SK-N-SH (cell line): ENCODE measurements around the gene AKR1E2. TPM values are rescaled to one million over a fixed set of nuclear protein-coding genes. Genes with fewer than 3 reads are reported as not detected.

ENCODE experiments used
- CTCF ChIA-PET: fragments of 300-600, 350-600 bp; formaldehyde crosslinking; extraction: SDS; loops from one replicate; lab custom pipeline; 2021; lab: Yijun Ruan, JAX
- POLR2A ChIA-PET: fragments of 350-600 bp; sonication (Branson Sonifier 250); formaldehyde crosslinking; extraction: SDS; loops from one replicate; lab custom pipeline; 2020; ENCODE audit warnings: antibody characterized with exemption, inconsistent platforms; lab: Yijun Ruan, JAX
- DNase-seq: peaks from one replicate; pipeline ENCODE4 v3.0.0; 2012
- H2AFZ ChIP-seq: fragments of 200-600 bp; sonication (generic); 2 replicates; pipeline ENCODE4 v1.8.1; 2016; ENCODE audit warnings: antibody characterized with exemption, mild to moderate bottlenecking, low read depth
- H3F3A ChIP-seq: fragments of 200-600 bp; sonication (generic); replicated peaks from 2 replicates; pipeline ENCODE3; 2016; ENCODE audit warnings: antibody characterized with exemption, mild to moderate bottlenecking; ENCODE audit not compliant: insufficient read depth
- H3K27ac ChIP-seq, 2 experiments: fragments of 200-500 bp in 1 of 2; fragments of 200-600 bp in 1 of 2; sonication (Bioruptor generic) in 1 of 2; sonication (generic), shearing (Covaris generic) in 1 of 2; 2 replicates each; pipeline versions ENCODE4 v1.5.1 to v1.6.1; 2014 to 2016; ENCODE audit warnings: low read depth in 2 of 2, inconsistent platforms in 1 of 2, low read length in 1 of 2, mild to moderate bottlenecking in 1 of 2, mixed read lengths in 1 of 2
- H3K27me3 ChIP-seq: fragments of 200-600 bp; sonication (generic), shearing (Covaris generic); 2 replicates; pipeline ENCODE4 v1.6.1; 2016; ENCODE audit warnings: mixed run types; ENCODE audit not compliant: insufficient read depth
- H3K36me3 ChIP-seq, 2 experiments: fragments of 200-500 bp in 1 of 2; fragments of 200-600 bp in 1 of 2; sonication (Bioruptor generic) in 1 of 2; sonication (generic) in 1 of 2; replicated peaks in 1 of 2; 2 replicates each; pipeline versions ENCODE3 to v1.5.1; 2014 to 2016; ENCODE audit warnings: low read length in 1 of 2, mild to moderate bottlenecking in 1 of 2; ENCODE audit not compliant: insufficient read depth in 2 of 2, control insufficient read depth in 1 of 2
- H3K4me1 ChIP-seq, 2 experiments: fragments of 200-500 bp in 1 of 2; fragments of 200-600 bp in 1 of 2; sonication (Bioruptor generic) in 1 of 2; sonication (generic), shearing (Covaris generic) in 1 of 2; 2 replicates each; pipeline versions ENCODE4 v1.5.1 to v1.6.1; 2014 to 2016; ENCODE audit warnings: low read depth in 1 of 2, low read length in 1 of 2, mixed run types in 1 of 2; ENCODE audit not compliant: insufficient read depth in 2 of 2, control insufficient read depth in 1 of 2
- H3K4me2 ChIP-seq: fragments of 200-600 bp; sonication (generic), shearing (Covaris generic); 2 replicates; pipeline ENCODE4 v1.6.1; 2017; ENCODE audit warnings: mixed run types
- H3K4me3 ChIP-seq, 2 experiments: fragments of 200-500 bp in 1 of 2; fragments of 200-600 bp in 1 of 2; sonication (Bioruptor generic) in 1 of 2; sonication (generic), shearing (Covaris generic) in 1 of 2; 2 replicates each; pipeline versions ENCODE4 v1.5.1 to v1.8.1; 2014 to 2016; ENCODE audit warnings: low read depth in 2 of 2, inconsistent platforms in 1 of 2, low read length in 1 of 2, mild to moderate bottlenecking in 1 of 2, mixed read lengths in 1 of 2, moderate library complexity in 1 of 2
- H3K79me2 ChIP-seq: fragments of 200-600 bp; sonication (generic); 2 replicates; pipeline ENCODE4 v1.8.1; 2017; ENCODE audit warnings: mild to moderate bottlenecking; ENCODE audit not compliant: insufficient read depth
- H3K9ac ChIP-seq: fragments of 200-600 bp; sonication (generic); 2 replicates; pipeline ENCODE4 v1.6.1; 2017; ENCODE audit warnings: mixed run types
- H3K9me2 ChIP-seq: fragments of 200-600 bp; sonication (generic); 2 replicates; pipeline ENCODE4 v1.6.1; 2017; ENCODE audit warnings: mixed run types
- H3K9me3 ChIP-seq: fragments of 200-600 bp; sonication (generic); 2 replicates; pipeline ENCODE4 v1.6.1; 2017; ENCODE audit warnings: mixed run types, mild to moderate bottlenecking, moderate library complexity
- H4K20me1 ChIP-seq: fragments of 200-600 bp; sonication (generic); 2 replicates; pipeline ENCODE4 v1.6.1; 2017; ENCODE audit warnings: mild to moderate bottlenecking, mixed run types; ENCODE audit not compliant: insufficient read depth
- CTCF ChIP-seq: fragments of 200-600 bp; sonication (generic); IDR thresholded peaks from 2 replicates; pipeline ENCODE4 v1.6.1; 2017; ENCODE audit warnings: antibody characterized with exemption, mild to moderate bottlenecking, moderate library complexity
- ELF1 ChIP-seq: IDR thresholded peaks from 2 replicates; pipeline ENCODE4 v1.4.0; 2012
- EZH2phosphoT487 ChIP-seq: fragments of 200-600 bp; sonication (generic); IDR thresholded peaks from 2 replicates; pipeline ENCODE4 v1.6.1; 2017; ENCODE audit warnings: low read depth, mixed run types, mild to moderate bottlenecking, antibody characterized with exemption, moderate library complexity, borderline replicate concordance
- FOSL2 ChIP-seq: IDR thresholded peaks from 2 replicates; pipeline ENCODE4 v1.4.0; 2012; ENCODE audit warnings: low read depth, mild to moderate bottlenecking, moderate library complexity, borderline replicate concordance
- GABPA ChIP-seq: IDR thresholded peaks from 2 replicates; pipeline ENCODE4 v1.4.0; 2012; ENCODE audit warnings: low read depth, mild to moderate bottlenecking
- JUND ChIP-seq: IDR thresholded peaks from 2 replicates; pipeline ENCODE4 v1.4.0; 2012
- MEF2A ChIP-seq: IDR thresholded peaks from 2 replicates; pipeline ENCODE4 v1.4.0; 2012; ENCODE audit warnings: low read depth, borderline replicate concordance
- MXI1 ChIP-seq: IDR thresholded peaks from 2 replicates; pipeline ENCODE4 v1.6.1; 2012; ENCODE audit warnings: mild to moderate bottlenecking, low read depth, low read length, improper control_type of control experiment
- NFIC ChIP-seq: IDR thresholded peaks from 2 replicates; pipeline ENCODE4 v1.4.0; 2012; ENCODE audit warnings: borderline replicate concordance
- RAD21 ChIP-seq: IDR thresholded peaks from 2 replicates; pipeline ENCODE4 v1.6.1; 2012; ENCODE audit warnings: mild to moderate bottlenecking, low read length
- RFX5 ChIP-seq: IDR thresholded peaks from 2 replicates; pipeline ENCODE4 v1.6.1; 2012; ENCODE audit warnings: mild to moderate bottlenecking, improper control_type of control experiment, low read length
- YY1 ChIP-seq: IDR thresholded peaks from 2 replicates; pipeline ENCODE4 v1.4.0; 2012; ENCODE audit warnings: low read depth, mild to moderate bottlenecking
- WGBS: methylation state at CpG from one replicate; pipeline ENCODE4 v1.1.6; 2017; ENCODE audit warnings: low lambda C conversion rate; 5-methylcytosine and 5-hydroxymethylcytosine counted together
- polyA plus RNA-seq, 3 experiments: library from polyadenylated mRNA; depleted of rRNA; stranded (reverse); fragments of >200 nt; gene quantifications; 2 replicates each; pipeline ENCODE4 v1.2.3, GENCODE V29; 2012
- TF ChIP-seq, protein P1 (sequence below): IDR thresholded peaks from 2 replicates; pipeline ENCODE4; 2012
- TF ChIP-seq, protein P2 (sequence below): IDR thresholded peaks from 2 replicates; pipeline ENCODE4 v1.4.0; 2012; ENCODE audit warnings: low read depth

Gene AKR1E2
- polyA plus RNA-seq, 1 of the 3 experiments (the other 2 are of a cell fraction) = 5.8 TPM

- Histone ChIP-seq H3K27ac (no peak overlapping the region), H3F3A (no peaks in the 10 kb centered on the region), H3K36me3 (peaks cover 0 to 16% of the 10 kb centered on the region in 2 experiments), H2AFZ (no peak overlapping the region), H3K9me3 (no peaks in the 10 kb centered on the region)
- TF ChIP-seq MEF2A = no peak
- no peak for TF ChIP-seq NFIC
- TF ChIP-seq YY1 = no peak
- TF ChIP-seq, all 33 proteins: peak for 0
- WGBS = 74% methylated on average over 2 of the region's 2 CpGs
- Histone ChIP-seq H3K27me3 (no peaks in the 10 kb centered on the region), H3K4me3 (no peak overlapping the region), H3K9ac (no peak overlapping the region), H3K79me2 (no peaks in the 10 kb centered on the region), H3K4me2 (no peak overlapping the region), H4K20me1 (no peaks in the 10 kb centered on the region), H3K9me2 (no peaks in the 10 kb centered on the region), H3K4me1 (peaks cover 0 to 18% of the 10 kb centered on the region in 2 experiments; a peak in 2 of 4 replicates)
- DNase-seq = no peak
- CTCF ChIA-PET = interaction anchor here (0.7 to 6.9 kb wide), 2 partner anchors 9 to 35 kb away, joined by 3 to 81 read pairs; no protein-coding TSS in a partner anchor
- POLR2A ChIA-PET = no interaction called here
Observed at GRCh38 chr10:4840151-4840550, 14.1 kb downstream of the AKR1E2 start.

DNA sequence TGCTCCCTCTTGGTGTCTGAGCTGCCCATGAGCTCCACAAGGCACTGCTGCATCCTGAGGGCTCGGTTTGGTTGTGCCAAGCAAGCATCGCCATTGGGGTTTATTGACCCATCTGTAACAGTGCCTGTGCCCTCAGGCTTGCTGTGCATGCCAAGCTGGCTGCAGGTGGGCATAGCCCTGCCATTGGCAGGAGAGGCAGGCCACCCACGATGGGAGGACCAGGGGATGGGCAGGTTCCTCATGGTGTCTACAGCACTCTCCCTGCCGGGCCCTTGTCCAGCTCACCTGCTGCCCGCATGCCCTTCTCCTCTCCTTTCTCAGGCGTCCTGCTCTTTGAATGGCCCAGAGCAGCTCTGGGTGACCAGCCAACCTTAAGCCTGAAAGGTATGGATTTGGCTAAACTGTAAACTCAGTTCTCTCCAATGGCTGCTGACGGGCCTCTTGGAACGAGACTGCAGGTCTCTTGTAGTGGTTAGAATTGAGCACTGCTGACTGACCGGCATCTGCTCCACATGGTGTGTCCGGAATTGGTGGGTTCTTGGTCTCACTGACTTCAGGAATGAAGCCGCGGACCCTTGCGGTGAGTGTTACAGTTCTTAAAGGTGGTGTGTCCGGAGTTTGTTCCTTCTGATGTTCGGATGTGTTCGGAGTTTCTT lies 17.6 kb downstream of the AKR1E2 start:
- no peak overlapping the region for H3K4me3 ChIP-seq
- WGBS = 99% methylated on average over 12 of the region's 16 CpGs
- H3K27ac ChIP-seq = no peak overlapping the region
- no peaks in the 10 kb centered on the region for H3K79me2 ChIP-seq
- H3K4me1 ChIP-seq = peaks cover 2 to 11% of the 10 kb centered on the region in 2 experiments; a peak in 2 of 4 replicates
- H4K20me1 ChIP-seq = no peaks in the 10 kb centered on the region
- H3F3A ChIP-seq = peaks cover 11% of the 10 kb centered on the region
- H3K9ac ChIP-seq = no peak overlapping the region
- H3K36me3 ChIP-seq = no peaks in the 10 kb centered on the region
- ChIA-PET POLR2A (no interaction called here), CTCF (interaction anchor here (1.4 kb wide), 1 partner anchor 440 kb away, joined by 3 read pairs; no protein-coding TSS in a partner anchor)
- no peaks in the 10 kb centered on the region for H3K9me3 ChIP-seq
- DNase-seq = no peak
- no peaks in the 10 kb centered on the region for H3K9me2 ChIP-seq
- TF ChIP-seq NFIC (no peak), MXI1 (no peak), MEF2A (no peak), YY1 (no peak), JUND (no peak), CTCF (no peak), EZH2phosphoT487 (no peak), RAD21 (no peak), GABPA (no peak), FOSL2 (no peak), RFX5 (no peak), ELF1 (no peak)
- TF ChIP-seq, protein P1, sequence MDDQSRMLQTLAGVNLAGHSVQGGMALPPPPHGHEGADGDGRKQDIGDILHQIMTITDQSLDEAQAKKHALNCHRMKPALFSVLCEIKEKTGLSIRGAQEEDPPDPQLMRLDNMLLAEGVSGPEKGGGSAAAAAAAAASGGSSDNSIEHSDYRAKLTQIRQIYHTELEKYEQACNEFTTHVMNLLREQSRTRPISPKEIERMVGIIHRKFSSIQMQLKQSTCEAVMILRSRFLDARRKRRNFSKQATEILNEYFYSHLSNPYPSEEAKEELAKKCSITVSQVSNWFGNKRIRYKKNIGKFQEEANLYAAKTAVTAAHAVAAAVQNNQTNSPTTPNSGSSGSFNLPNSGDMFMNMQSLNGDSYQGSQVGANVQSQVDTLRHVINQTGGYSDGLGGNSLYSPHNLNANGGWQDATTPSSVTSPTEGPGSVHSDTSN = no peak
- TF ChIP-seq, protein P2, sequence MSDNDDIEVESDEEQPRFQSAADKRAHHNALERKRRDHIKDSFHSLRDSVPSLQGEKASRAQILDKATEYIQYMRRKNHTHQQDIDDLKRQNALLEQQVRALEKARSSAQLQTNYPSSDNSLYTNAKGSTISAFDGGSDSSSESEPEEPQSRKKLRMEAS = no peak
- TF ChIP-seq, all 33 proteins: peak for 0
- no peak overlapping the region for H2AFZ ChIP-seq
- no peaks in the 10 kb centered on the region for H3K27me3 ChIP-seq
- no peak overlapping the region for H3K4me2 ChIP-seq
